Lower leg skin (tissue), 3 donors: Measurements from ENCODE around the gene CTIF.

Experiments
- CTCF ChIP-seq, 3 donors: fragments of 450-650 bp; IDR thresholded peaks; one replicate each; pipeline ENCODE4 v1.5.1; 2016; ENCODE audit warnings: antibody characterized with exemption in 3 of 3, mild to moderate bottlenecking in 3 of 3, moderate library complexity in 2 of 3
- POLR2A ChIP-seq, 2 donors: fragments of 450-650 bp; IDR thresholded peaks; one replicate each; pipeline ENCODE4 v1.6.1; 2016 to 2017; ENCODE audit warnings: antibody characterized with exemption in 2 of 2, mild to moderate bottlenecking in 1 of 2, moderate library complexity in 1 of 2

GRCh38 chr18:48766487-48766886 is 227.7 kb downstream of the CTIF start:
- TF ChIP-seq CTCF (IDR thresholded peaks at IDR 0.05) = no peak
- no peak for TF ChIP-seq POLR2A (IDR thresholded peaks at IDR 0.05)
